Cardiac fibroblast (primary cell): ENCODE data around the gene LRRC59.

Source experiments
- DNase-seq, 2 donors: peaks; one replicate each; pipeline versions ENCODE4 v3.0.0 to v3.0.0-alpha.2; 2010; ENCODE audit warnings: low read depth in 2 of 2
- H3K4me3 ChIP-seq, 2 donors: replicated peaks in 1 of 2; 1 replicate in 1 of 2; 2 replicates in 1 of 2; pipeline ENCODE4 v1.5.1; 2011; ENCODE audit warnings: low read depth in 2 of 2, low read length in 2 of 2, mild to moderate bottlenecking in 2 of 2, moderate library complexity in 1 of 2
- CTCF ChIP-seq: IDR thresholded peaks from one replicate; pipeline ENCODE4 v1.5.1; 2011; ENCODE audit warnings: low read depth, mild to moderate bottlenecking, low read length, inconsistent platforms

Gene LRRC59

GRCh38 chr17:50396261-50397110, 837 bp downstream of the LRRC59 start:
- TF ChIP-seq CTCF = no peak
- peak overlapping the region; percentile 99 to 100 for H3K4me3 ChIP-seq
- DNase-seq = peak; percentile 73 to 76

- TF ChIP-seq CTCF = no peak
- DNase-seq = no peak
- H3K4me3 ChIP-seq = no peak overlapping the region
Observed at GRCh38 chr17:50394711-50395110, 2.6 kb downstream of the LRRC59 start.

- DNase-seq = no peak
- H3K4me3 ChIP-seq = no peak overlapping the region
- TF ChIP-seq CTCF = no peak
Observed at GRCh38 chr17:50393700-50394099, 3.6 kb downstream of the LRRC59 start.

GRCh38 chr17:50392621-50393020, 4.7 kb downstream of the LRRC59 start:
- H3K4me3 ChIP-seq = no peak overlapping the region
- TF ChIP-seq CTCF = no peak
- no peak for DNase-seq

GRCh38 chr17:50389534-50389933, 7.8 kb downstream of the LRRC59 start:
- no peak overlapping the region for H3K4me3 ChIP-seq
- no peak for DNase-seq
- TF ChIP-seq CTCF = no peak

GRCh38 chr17:50388728-50389127, 8.6 kb downstream of the LRRC59 start:
- no peak for TF ChIP-seq CTCF
- no peak overlapping the region for H3K4me3 ChIP-seq
- DNase-seq = no peak
